Body of pancreas (tissue), 4 donors: ENCODE data around the gene FILIP1L.

Experiments
- POLR2A ChIP-seq, 3 donors: fragments of 450-650 bp; IDR thresholded peaks; one replicate each; pipeline ENCODE4 v1.6.1; 2016; ENCODE audit warnings: antibody characterized with exemption in 3 of 3, mild to moderate bottlenecking in 2 of 3
- TF ChIP-seq, protein P1 (sequence below), 7 experiments: fragments of 450-650 bp in 4 of 7; fragments of 200-600 bp in 3 of 7; sonication (generic) in 3 of 7; IDR thresholded peaks; one replicate each; pipeline ENCODE4 v1.5.1; 2016 to 2019; ENCODE audit warnings: antibody characterized with exemption in 7 of 7

DNA sequence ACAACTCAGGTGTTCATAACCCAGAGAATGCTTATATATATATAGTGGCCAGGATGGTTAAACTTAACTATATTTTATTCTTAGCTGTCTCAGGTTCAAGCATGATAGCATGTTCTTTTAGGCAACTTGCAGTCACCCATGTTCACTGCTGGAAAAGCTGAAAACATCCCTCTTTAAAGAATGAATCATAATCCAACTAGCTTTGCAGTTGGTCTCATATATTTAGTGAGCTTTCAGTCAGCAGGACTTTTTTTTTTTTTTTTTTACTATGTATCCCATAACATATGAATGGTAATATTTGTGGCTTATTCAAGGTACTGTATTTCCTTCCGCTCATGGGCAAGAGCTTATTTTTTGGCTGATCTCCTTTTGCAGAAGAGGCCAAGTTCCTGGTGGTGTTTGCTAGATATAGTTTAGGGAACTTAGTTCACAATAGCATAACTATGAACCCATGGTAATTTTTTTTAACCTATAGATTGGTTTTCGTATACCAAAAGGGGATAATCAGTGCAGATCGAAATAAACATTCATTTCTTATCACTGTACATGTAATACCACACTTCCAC is 219.1 kb downstream of the FILIP1L start:
- TF ChIP-seq, protein P1, sequence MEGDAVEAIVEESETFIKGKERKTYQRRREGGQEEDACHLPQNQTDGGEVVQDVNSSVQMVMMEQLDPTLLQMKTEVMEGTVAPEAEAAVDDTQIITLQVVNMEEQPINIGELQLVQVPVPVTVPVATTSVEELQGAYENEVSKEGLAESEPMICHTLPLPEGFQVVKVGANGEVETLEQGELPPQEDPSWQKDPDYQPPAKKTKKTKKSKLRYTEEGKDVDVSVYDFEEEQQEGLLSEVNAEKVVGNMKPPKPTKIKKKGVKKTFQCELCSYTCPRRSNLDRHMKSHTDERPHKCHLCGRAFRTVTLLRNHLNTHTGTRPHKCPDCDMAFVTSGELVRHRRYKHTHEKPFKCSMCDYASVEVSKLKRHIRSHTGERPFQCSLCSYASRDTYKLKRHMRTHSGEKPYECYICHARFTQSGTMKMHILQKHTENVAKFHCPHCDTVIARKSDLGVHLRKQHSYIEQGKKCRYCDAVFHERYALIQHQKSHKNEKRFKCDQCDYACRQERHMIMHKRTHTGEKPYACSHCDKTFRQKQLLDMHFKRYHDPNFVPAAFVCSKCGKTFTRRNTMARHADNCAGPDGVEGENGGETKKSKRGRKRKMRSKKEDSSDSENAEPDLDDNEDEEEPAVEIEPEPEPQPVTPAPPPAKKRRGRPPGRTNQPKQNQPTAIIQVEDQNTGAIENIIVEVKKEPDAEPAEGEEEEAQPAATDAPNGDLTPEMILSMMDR (IDR thresholded peaks at IDR 0.05) = no peak
- TF ChIP-seq POLR2A (IDR thresholded peaks at IDR 0.05) = no peak
